ENCODE data around the gene PKHD1.
"Not testable (repeated sequence)": the region's sequence is repeated elsewhere in the genome, so short reads cannot be mapped to it uniquely, and the experiment has no call there.

The PKHD1 gene

GRCh38 chr6:51986864-51987263 lies 100.5 kb downstream of the PKHD1 start:
- no peak for DNase-seq

GRCh38 chr6:51983564-51983963 lies 103.8 kb downstream of the PKHD1 start:
- DNase-seq = no peak

- not testable (repeated sequence) for DNase-seq
Measured at GRCh38 chr6:51982695-51983094, 104.7 kb downstream of the PKHD1 start.

- DNase-seq = no peak
Measured at GRCh38 chr6:51976374-51976773, 111.0 kb downstream of the PKHD1 start.

- no peak for DNase-seq
Measured at GRCh38 chr6:51972659-51973058, 114.8 kb downstream of the PKHD1 start.

GRCh38 chr6:51968265-51968664 lies 119.1 kb downstream of the PKHD1 start:
- no peak for DNase-seq

- no peak for DNase-seq
Measured at GRCh38 chr6:51965222-51965801, 122.1 kb downstream of the PKHD1 start.

GRCh38 chr6:51963980-51964379 lies 123.4 kb downstream of the PKHD1 start:
- DNase-seq = no peak

GRCh38 chr6:51962354-51962753 lies 125.1 kb downstream of the PKHD1 start:
- DNase-seq = no peak

- DNase-seq = no peak
Measured at GRCh38 chr6:51960419-51960818, 127.0 kb downstream of the PKHD1 start.

- DNase-seq = peak; percentile 55 to 59
Measured at GRCh38 chr6:51959744-51960383, 127.5 kb downstream of the PKHD1 start.

- no peak for DNase-seq
Measured at GRCh38 chr6:51954681-51955080, 132.7 kb downstream of the PKHD1 start.

GRCh38 chr6:51953246-51953645 lies 134.2 kb downstream of the PKHD1 start:
- DNase-seq = no peak

- DNase-seq = no peak
Measured at GRCh38 chr6:51951924-51952323, 135.5 kb downstream of the PKHD1 start.

GRCh38 chr6:51949526-51949925 lies 137.9 kb downstream of the PKHD1 start:
- no peak for DNase-seq

- DNase-seq = not testable (repeated sequence)
Measured at GRCh38 chr6:51939695-51940094, 147.7 kb downstream of the PKHD1 start.

- no peak for DNase-seq
Measured at GRCh38 chr6:51936531-51937290, 150.7 kb downstream of the PKHD1 start.

GRCh38 chr6:51934098-51934497 lies 153.3 kb downstream of the PKHD1 start:
- peak; percentile 19 to 41 for DNase-seq

- DNase-seq = no peak
Measured at GRCh38 chr6:51932956-51933355, 154.5 kb downstream of the PKHD1 start.

GRCh38 chr6:51930602-51931001 lies 156.8 kb downstream of the PKHD1 start:
- DNase-seq = no peak

GRCh38 chr6:51929934-51930574 lies 157.4 kb downstream of the PKHD1 start:
- DNase-seq = no peak

- DNase-seq = no peak
Measured at GRCh38 chr6:51928320-51928719, 159.1 kb downstream of the PKHD1 start.

GRCh38 chr6:51927450-51927849 lies 160.0 kb downstream of the PKHD1 start:
- DNase-seq = no peak

GRCh38 chr6:51926125-51926524 lies 161.3 kb downstream of the PKHD1 start:
- DNase-seq = no peak
